Erythroblast (primary cell): ENCODE data around the gene UBXN6.

ENCODE experiments used
- DNase-seq, 2 experiments: peaks; one replicate each; lab custom pipeline; 2025; lab: John Stamatoyannopoulos, UW
- GATA1 ChIP-seq: IDR thresholded peaks from 2 replicates; pipeline ENCODE4 v1.6.1; 2011; ENCODE audit warnings: low read depth, mild to moderate bottlenecking, control low read depth, low read length, moderate library complexity
- POLR2A ChIP-seq: IDR thresholded peaks from 2 replicates; pipeline ENCODE4 v1.6.1; 2011; ENCODE audit warnings: mild to moderate bottlenecking, low read length

UBXN6 gene

DNA sequence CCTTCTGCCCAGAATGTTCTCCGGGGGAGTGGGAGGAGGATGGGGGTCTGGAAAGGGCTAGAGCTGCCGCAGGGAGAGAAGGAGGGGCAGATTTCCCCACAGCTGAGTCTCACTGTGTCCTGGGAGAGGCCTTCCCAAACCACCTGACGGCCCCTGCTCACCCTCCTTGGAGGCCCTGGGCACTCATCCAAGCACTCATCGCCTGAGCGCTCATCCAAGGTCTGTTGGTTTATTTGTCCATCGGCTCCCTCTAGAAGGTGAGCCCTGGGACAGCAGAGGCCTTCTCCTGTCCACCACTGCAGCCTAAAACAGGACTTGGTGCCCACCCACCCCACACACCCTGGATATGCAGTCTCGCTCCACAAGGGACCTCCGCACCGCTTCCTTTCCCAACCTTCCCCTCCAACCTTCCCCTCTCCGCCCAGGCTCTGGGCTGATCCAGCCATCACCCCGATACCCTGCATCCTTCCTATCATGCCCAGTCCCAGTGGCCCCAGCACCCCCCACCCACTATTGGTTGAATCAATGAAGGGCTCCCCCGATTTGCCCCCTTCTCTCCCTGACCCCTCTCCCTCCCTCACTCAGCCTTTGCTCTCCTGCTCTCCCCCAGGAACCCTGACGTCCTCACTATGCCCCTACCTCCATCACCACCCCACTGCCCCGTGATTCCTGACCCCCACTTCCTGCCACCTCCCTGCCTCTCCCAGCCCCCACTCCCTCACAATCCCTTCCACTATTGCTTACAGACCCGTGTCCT lies 1.7 kb downstream of the UBXN6 start:
- TF ChIP-seq GATA1 (no peak), POLR2A (no peak)
- peak; percentile 67 to 78 for DNase-seq

GRCh38 chr19:4454747-4455718 lies 2.6 kb downstream of the UBXN6 start:
- TF ChIP-seq POLR2A (peak; percentile 79), GATA1 (no peak)
- DNase-seq: peak; percentile 93 to 94

GRCh38 chr19:4453232-4454179 lies 4.1 kb downstream of the UBXN6 start:
- DNase-seq: no peak
- TF ChIP-seq POLR2A (no peak), GATA1 (no peak)

GRCh38 chr19:4452230-4452990 lies 5.2 kb downstream of the UBXN6 start:
- TF ChIP-seq GATA1 (no peak), POLR2A (no peak)

DNA sequence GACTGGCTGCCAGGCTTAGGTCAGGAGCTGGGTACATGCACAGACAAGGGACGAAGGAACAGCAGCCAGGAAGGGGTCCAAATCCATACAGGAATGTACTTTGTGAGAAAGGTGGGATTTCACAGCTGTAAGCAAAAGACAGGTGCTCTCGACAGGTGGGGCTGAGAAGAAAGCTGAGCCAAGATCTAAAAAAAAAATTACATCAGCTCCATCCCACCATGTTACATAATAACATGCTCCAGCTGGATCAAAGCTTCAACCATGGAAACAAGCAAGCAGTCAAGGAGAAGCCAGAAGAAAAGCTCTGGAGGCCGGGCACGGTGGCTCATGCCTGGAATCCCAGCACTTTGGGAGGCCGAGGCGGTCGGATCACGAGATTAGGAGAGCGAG lies 8.0 kb downstream of the UBXN6 start:
- TF ChIP-seq POLR2A (no peak), GATA1 (no peak)
- DNase-seq: no peak

More at GRCh38 chr19:4452230-4452990, 5.2 kb downstream of the UBXN6 start:
- no peak for DNase-seq

GRCh38 chr19:4449022-4449638 lies 8.5 kb downstream of the UBXN6 start:
- no peak for DNase-seq
- no peak for TF ChIP-seq POLR2A
- TF ChIP-seq GATA1: no peak

GRCh38 chr19:4448147-4448985 lies 9.2 kb downstream of the UBXN6 start:
- DNase-seq: no peak
- TF ChIP-seq POLR2A (no peak), GATA1 (no peak)

- no peak for DNase-seq
- TF ChIP-seq POLR2A (no peak), GATA1 (no peak)
Observed at GRCh38 chr19:4447327-4448146, 10.1 kb downstream of the UBXN6 start.

DNA sequence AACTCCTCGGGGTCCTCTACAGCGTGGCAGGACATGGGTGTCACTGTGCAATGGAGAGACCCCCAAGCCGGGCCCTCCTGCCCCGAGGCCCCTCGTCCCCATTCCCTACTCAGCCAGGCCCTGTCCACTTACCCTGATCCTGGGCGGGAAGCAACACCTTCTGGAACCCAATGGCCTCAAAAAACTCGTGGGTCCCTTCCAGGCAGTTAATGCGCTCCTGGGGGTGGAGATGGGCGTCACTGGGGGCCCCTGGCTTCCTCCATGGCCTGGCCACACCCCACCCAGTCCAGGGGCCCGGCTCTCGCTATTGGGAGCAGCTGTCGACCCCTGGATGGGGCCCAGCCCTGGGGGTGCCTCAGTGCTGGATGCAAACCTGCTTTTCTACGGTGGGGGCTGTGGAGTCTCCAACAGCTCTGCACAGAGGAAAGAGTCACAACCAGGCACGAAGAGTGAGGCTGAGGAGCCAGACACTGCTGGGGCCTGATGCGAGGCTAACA lies 10.8 kb downstream of the UBXN6 start:
- DNase-seq: no peak
- TF ChIP-seq GATA1 (no peak), POLR2A (no peak)

GRCh38 chr19:4445963-4446703 lies 11.5 kb downstream of the UBXN6 start:
- TF ChIP-seq POLR2A (no peak), GATA1 (no peak)
- no peak for DNase-seq
